Islet of Langerhans (tissue), 1 donor: ENCODE results near the gene POTEM.
"Not testable (repeated sequence)": the region's sequence is repeated elsewhere in the genome, so short reads cannot be mapped to it uniquely, and the experiment has no call there.

Experiments
- FAIRE-seq: peaks from one replicate; lab custom pipeline; 2011; peaks lifted over from hg19 to GRCh38; lab: Jason Lieb, UNC

Gene POTEM

DNA sequence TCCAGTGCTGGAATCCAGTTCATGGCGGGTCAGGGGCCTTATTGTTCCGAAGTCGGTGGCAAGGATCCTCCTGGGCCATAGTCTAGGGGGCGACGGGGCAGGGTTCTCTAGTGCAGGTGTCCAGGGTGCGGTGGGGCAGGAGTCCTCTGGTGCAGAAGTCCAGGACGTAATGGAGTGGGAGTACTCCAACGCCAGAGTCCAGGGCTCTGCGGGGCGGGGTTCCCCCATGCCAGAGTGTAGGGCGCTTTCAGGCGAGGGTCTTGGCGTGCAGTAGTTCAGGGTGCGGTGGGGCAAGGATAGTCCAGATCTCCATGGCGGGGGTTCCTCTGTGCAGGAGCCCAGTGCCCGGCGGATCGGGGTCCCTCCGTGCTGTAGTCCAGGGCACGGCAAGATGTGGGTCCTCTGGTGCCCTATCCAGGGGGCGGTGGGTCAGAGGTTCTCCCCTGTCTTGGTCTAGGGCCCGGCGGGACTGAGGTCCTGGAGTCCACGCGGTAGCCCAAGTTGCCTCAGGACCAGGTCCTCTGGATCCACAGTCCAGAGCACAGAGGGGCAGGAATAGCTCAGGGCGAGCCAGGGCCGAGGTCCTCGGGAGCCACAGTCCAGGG is 70.9 kb downstream of the POTEM start:
- FAIRE-seq = not testable (repeated sequence)

DNA sequence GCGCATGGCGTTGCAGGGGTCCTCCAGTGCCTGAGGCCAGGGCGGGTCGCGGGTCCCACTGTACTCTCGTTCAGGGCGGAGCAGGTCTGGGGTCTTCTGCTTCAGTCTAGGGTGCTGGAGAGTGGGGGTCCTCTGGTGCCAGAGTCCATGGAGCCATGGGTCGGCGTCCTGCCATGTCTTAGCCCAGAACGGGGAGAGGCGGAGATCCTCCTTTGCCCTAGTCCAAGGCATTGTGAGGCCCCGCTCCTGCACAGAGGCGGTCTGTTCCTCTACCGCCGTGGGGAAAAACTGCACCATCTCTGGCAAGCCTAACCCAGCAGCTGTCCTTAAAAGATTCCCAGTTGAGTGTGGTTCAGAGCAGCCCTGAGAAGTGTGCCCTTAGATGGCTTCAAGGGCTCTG is 71.6 kb downstream of the POTEM start:
- not testable (repeated sequence) for FAIRE-seq

DNA sequence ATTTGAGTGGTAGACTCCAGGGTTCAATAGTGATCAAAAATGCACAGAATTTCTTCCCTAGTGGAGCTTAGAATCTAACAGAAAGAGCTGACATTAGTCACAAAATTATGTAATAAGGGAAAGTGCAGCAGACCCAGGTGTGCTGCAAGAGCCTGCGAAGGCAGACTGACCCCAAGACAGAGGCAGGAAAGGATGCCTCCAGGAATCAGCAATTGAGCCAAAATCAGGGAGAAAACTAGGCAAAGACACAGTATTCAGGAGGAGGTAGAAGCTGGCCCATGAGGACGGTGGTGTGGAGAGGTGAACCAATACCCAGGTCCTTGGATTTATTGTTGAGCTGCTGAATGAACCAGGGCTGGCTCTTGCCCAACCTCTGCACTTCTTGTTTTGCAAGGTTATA is 76.2 kb downstream of the POTEM start:
- FAIRE-seq = not testable (repeated sequence)
